Measurements from ENCODE around the gene XG.
"Not testable (repeated sequence)": the region's sequence is repeated elsewhere in the genome, so short reads cannot be mapped to it uniquely, and the experiment has no call there.

Gene XG

GRCh38 chrX:2732649-2733048 is 19.2 kb upstream of the XG start:
- no peak overlapping the region for H3K4me3 ChIP-seq (ENCODE audit: low read depth, low read length)

- no peak overlapping the region for H3K4me3 ChIP-seq (ENCODE audit: low read depth, low read length)
These were observed 18.6 kb upstream of the XG start for GRCh38 chrX:2733286-2733685.

GRCh38 chrX:2735270-2735669 is 16.6 kb upstream of the XG start:
- H3K4me3 ChIP-seq (ENCODE audit: low read depth, low read length), result no peak overlapping the region

- H3K4me3 ChIP-seq (ENCODE audit: low read depth, low read length), result no peak overlapping the region
These were observed 11.2 kb upstream of the XG start for GRCh38 chrX:2740672-2741071.

GRCh38 chrX:2741386-2741785 is 10.5 kb upstream of the XG start:
- H3K4me3 ChIP-seq (ENCODE audit: low read depth, low read length), result no peak overlapping the region

GRCh38 chrX:2746250-2746649 is 5.6 kb upstream of the XG start:
- H3K4me3 ChIP-seq (ENCODE audit: low read depth, low read length), result not testable (repeated sequence)

GRCh38 chrX:2748171-2748814 is 3.5 kb upstream of the XG start:
- H3K4me3 ChIP-seq (ENCODE audit: low read depth, low read length), result no peak overlapping the region

GRCh38 chrX:2748815-2749188 is 3.0 kb upstream of the XG start:
- H3K4me3 ChIP-seq (ENCODE audit: low read depth, low read length), result no peak overlapping the region

- no peak overlapping the region for H3K4me3 ChIP-seq (ENCODE audit: low read depth, low read length)
These were observed 549 bp upstream of the XG start for GRCh38 chrX:2751291-2751690.

GRCh38 chrX:2752441-2752840 is 601 bp downstream of the XG start:
- H3K4me3 ChIP-seq (ENCODE audit: low read depth, low read length), result not testable (repeated sequence)

- H3K4me3 ChIP-seq (ENCODE audit: low read depth, low read length), result not testable (repeated sequence)
These were observed 3.4 kb downstream of the XG start for GRCh38 chrX:2755163-2755715.

- no peak overlapping the region for H3K4me3 ChIP-seq (ENCODE audit: low read depth, low read length)
These were observed 4.7 kb downstream of the XG start for GRCh38 chrX:2756548-2756947.

- H3K4me3 ChIP-seq (ENCODE audit: low read depth, low read length), result no peak overlapping the region
These were observed 9.4 kb downstream of the XG start for GRCh38 chrX:2761246-2761645.

GRCh38 chrX:2762671-2763070 is 10.8 kb downstream of the XG start:
- H3K4me3 ChIP-seq (ENCODE audit: low read depth, low read length), result not testable (repeated sequence)

GRCh38 chrX:2764766-2765548 is 13.1 kb downstream of the XG start:
- H3K4me3 ChIP-seq (ENCODE audit: low read depth, low read length), result not testable (repeated sequence)

- H3K4me3 ChIP-seq (ENCODE audit: low read depth, low read length), result no peak overlapping the region
These were observed 13.7 kb downstream of the XG start for GRCh38 chrX:2765549-2765830.

- H3K4me3 ChIP-seq (ENCODE audit: low read depth, low read length), result no peak overlapping the region
These were observed 15.1 kb downstream of the XG start for GRCh38 chrX:2766906-2767305.

GRCh38 chrX:2767631-2768455 is 16.0 kb downstream of the XG start:
- no peak overlapping the region for H3K4me3 ChIP-seq (ENCODE audit: low read depth, low read length)

- no peak overlapping the region for H3K4me3 ChIP-seq (ENCODE audit: low read depth, low read length)
These were observed 17.8 kb downstream of the XG start for GRCh38 chrX:2769615-2770014.

GRCh38 chrX:2773166-2774055 is 21.6 kb downstream of the XG start:
- not testable (repeated sequence) for H3K4me3 ChIP-seq (ENCODE audit: low read depth, low read length)

GRCh38 chrX:2774057-2774456 is 22.2 kb downstream of the XG start:
- no peak overlapping the region for H3K4me3 ChIP-seq (ENCODE audit: low read depth, low read length)
